ENCODE data around the gene ZC3H4.

DNA sequence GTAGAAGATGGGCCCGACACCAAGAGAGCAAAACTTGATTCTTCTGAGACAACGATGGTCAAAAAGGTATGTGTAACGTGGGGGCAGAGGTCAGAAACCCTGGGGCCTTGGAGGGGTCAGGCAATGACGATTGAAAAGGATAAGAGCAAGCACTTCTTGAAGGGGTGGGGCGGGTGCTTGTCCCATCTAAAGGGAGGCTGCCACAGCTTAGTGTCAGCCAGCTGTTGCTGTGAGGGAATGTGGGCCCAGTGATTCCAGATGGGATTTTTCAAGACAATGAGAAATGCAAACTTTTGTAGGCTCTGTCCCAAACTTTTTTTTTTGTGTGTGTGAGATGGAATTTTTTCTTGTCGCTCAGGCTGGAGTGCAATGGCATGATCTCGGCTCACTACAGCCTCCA lies 41.6 kb upstream of the ZC3H4 start:
- TF ChIP-seq, protein P1, sequence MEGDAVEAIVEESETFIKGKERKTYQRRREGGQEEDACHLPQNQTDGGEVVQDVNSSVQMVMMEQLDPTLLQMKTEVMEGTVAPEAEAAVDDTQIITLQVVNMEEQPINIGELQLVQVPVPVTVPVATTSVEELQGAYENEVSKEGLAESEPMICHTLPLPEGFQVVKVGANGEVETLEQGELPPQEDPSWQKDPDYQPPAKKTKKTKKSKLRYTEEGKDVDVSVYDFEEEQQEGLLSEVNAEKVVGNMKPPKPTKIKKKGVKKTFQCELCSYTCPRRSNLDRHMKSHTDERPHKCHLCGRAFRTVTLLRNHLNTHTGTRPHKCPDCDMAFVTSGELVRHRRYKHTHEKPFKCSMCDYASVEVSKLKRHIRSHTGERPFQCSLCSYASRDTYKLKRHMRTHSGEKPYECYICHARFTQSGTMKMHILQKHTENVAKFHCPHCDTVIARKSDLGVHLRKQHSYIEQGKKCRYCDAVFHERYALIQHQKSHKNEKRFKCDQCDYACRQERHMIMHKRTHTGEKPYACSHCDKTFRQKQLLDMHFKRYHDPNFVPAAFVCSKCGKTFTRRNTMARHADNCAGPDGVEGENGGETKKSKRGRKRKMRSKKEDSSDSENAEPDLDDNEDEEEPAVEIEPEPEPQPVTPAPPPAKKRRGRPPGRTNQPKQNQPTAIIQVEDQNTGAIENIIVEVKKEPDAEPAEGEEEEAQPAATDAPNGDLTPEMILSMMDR (IDR thresholded peaks at IDR 0.05) = no peak
- TF ChIP-seq POLR2A (IDR thresholded peaks at IDR 0.05) (no peak), EP300 (IDR thresholded peaks at IDR 0.05) (no peak)
